Kidney tubule cell (primary cell): ENCODE measurements around the gene DMD.

Experiments
- DNase-seq: peaks from one replicate; pipeline ENCODE4 v3.0.0-alpha.2; 2018; ENCODE audit warnings: low spot score

DMD gene

DNA sequence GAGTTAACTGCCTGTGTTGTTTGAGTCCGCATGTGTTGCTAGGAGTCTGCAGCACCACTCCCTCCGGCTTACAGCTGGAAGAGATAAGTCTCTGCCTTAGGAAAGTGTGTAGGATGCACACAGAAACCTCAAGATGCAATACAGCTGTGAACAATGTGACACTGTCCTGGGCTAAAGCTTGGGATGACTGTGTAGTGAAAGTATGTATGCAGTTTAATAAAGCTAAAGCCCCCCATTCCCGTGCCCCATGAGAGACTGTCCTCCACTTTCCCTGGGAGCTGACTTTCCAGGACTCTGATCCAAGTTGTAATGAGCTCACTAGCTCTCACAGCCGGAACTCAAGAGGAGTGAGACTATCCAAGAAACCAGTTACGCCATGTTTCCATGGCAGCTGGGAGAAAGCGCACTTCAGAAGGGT, 1982.9 kb downstream of the DMD start:
- no peak for DNase-seq

DNA sequence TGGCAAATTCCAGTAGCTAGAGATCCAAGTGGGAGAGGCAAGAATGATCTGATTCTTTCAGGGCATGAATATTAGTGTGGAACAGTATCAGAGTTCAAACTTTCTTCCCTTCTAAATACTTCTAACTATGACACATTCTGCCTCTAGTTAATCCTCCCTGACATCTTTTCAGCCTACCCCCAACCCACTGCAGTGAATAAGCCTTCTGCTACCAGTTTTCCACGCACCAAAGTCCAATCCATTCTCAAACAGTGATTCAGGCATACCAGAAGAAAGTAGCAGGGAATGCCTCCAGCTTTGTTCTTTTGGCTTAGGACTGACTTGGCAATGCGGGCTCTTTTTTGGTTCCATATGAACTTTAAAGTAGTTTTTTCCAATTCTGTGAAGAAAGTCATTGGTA, 1984.1 kb downstream of the DMD start:
- DNase-seq, result peak; percentile 14

DNA sequence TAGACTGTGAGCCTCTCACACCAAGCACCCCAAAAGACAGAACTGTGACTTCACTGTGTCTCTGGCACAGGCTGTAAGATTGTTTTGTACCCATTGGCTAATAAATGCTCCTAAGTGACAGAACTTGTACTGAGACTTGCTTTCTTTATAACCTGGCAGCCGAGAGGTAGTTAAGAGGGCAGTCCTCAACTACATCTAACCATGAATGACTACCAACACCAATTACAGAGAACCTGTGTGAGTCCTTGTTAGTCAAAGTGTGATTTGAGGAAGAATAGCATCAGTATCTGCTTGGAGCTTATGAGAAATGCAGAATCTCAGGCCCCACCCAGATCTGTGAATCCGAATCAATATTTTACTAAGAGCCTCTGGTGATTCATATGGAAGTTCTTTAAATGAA, 1985.5 kb downstream of the DMD start:
- no peak for DNase-seq

DNA sequence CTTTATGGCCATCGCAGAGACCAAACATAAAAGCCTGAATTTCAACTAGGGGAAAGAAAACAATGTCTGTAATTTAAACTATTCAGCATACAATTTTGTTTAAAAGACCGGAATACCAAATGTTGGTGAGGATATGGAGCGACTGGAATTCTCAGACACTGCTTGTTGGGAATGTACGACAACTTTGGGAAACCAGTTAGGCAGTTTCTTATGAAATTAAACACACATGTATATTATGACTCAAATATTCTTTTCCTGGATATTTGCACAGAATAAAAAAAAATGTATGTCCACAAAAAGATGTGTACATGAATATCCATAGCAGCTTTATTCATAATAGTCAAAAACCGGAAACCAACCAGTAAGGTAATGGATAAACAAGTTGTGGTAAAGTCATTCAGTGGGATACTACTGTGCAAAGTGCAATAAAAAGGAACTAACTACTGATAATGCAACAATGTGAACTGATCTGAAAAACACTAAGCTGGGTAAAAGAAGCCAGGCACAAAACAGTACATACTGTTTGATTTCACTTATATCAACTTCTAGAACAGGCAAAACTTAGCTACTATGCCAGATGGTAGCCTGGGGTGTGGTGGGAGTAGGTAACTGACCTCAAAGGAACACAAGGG, 1986.9 kb downstream of the DMD start:
- no peak for DNase-seq

DNA sequence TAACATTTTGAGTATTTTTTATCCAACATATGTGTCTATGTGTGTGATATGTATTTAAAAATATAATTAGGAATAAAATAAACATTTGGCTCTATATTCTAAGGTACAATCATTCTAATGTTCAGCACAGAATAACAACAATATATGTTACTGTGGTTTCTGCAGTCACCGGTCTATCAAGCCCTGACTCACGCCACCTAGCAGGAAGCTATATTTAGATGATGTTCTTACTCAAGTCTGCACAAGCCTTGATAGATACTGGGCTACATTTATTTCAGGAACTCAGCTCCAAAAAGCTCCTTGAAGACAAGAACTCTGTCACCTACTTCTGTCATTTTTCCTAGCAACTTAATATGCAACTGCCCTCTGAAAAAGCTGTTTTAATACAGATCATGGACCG, 1987.5 kb downstream of the DMD start:
- peak; percentile 70 for DNase-seq

DNA sequence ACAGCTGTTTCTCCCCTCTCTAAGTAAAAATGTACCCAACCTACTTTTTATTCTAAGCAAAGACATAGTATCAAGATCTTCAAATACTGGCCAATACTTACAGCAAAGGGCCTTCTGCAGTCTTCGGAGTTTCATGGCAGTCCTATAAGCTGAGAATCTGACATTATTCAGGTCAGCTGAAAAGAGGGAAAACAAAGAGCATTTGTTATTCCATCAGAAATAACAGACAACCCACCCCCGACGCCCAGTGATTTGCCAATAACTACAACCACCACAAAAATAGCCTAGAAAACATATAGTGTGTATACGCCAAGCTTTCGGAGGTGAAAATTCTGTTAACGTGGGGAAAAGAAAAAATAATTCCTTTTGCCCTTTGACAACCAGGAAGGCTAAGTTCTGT, 1988.4 kb downstream of the DMD start:
- DNase-seq, result no peak

DNA sequence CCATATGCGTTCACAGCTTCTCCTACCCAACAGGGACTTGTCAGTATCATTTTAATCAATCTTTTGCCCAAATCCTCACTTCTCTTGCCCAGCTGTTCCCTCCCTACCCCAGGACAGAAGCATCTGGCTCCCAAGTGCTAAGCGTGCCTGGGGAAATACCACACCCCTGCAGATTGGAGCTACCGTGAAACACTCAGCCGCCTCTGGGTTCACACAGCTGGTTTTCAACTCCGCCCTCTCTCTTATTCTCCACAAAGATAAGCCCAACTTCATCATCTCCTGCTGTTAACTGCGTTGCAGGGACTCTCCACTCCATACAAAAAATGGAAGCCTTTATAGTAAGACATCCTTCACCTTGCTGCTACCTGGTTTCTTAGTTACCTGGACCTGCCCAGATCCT, 1992.2 kb downstream of the DMD start:
- no peak for DNase-seq

DNA sequence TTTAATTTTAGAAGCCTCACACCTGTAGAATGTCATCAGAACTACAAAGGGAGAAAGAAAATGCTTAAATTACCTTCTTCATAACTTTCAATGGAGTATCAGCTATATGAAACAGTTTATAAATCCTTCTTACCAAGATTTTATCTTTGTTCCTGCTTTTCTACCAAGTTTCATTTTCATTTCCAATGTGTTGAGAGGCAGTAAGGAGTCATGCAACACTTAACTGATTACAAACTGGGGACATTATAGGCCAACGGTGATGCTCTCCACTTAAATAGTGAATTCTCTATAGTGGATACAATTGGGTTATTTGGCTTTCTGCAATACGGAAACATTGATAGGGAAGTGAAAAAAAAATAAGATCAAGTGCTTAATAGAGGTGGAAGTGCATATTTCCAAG, 1994.3 kb downstream of the DMD start:
- DNase-seq, result no peak

DNA sequence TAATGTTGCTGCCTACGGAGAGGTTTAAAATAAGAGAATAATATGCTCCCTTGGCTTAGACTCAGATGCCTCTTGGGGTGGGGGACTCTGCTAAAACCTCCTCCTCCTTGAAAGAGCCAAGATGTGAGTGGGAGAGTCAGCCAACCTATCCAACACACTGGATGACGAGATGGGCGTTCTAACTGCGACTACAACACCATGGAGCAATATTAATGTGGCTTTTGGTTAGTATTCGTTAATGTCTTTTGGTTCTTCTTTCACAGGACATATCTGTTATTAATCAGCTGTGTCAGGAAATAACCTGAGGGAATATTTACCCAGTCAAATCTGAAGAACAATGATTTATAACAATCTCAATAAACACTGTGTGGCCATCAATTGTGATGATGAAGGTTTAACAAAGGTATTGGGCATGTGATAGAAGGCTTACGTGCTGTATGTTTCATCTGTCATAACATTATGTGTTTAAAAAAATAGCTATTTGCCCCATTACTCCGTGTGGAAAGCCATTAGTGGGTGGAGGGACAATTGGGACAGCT, 1996.0 kb downstream of the DMD start:
- no peak for DNase-seq

DNA sequence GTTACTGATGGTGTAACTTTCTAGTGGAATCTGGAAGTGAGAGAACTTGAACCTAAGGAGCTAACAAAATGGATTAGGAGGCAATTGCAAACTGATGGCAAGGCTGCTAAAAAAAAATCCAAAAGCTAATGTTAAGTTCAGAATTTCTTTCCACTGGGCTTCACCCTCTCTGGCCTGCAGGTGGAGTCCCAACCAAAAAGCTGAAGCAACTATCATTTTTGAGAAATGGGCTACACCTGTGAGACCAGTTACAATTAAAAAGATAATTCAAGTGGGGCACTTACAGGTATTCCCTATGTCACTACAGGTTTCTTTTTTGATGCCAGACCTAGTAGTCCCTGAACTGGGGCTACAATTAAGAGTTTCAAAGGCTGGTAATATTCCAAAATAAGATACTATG, 1997.4 kb downstream of the DMD start:
- peak; percentile 29 for DNase-seq

DNA sequence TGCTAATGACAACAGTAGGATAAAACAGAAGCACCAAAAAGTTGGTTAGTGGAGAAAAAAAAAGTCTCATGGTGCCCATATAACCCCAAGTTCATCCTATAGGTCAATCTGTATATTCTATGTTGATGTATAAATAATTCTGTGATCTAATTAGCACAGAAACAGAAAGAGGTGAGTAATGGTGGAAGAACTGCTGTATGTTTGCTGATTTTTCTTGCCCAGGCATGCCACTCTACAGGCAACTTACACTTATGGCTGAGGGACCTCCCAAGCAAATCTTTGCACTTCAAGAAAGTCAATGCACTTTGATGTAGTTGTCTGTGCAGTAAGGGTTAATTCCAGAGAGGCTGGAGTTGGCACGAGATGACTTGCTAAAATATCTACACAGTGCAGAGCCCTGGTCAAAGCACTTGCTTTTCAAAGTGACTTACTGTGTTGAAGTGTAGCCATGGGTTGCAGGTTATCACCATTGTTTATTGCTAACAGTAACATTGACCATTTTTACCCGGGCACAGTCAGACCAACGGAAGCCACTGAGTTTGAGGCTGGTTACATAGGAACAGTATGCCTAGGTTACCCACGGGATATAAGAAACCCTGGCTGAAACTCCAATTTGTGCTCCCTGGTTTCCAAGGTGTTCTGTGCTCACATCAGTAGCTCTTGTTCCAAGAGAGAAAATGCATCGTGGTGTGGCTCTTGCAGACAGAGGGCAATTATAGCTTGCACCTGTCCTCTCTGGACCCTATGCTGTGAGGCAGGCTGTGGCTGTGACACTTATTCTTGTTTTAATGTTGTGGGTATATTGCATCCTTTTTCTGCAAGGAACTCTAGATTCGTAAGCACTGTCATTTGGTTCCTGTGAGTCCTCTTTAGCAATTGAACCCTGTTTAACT, 1998.2 kb downstream of the DMD start:
- DNase-seq, result no peak

DNA sequence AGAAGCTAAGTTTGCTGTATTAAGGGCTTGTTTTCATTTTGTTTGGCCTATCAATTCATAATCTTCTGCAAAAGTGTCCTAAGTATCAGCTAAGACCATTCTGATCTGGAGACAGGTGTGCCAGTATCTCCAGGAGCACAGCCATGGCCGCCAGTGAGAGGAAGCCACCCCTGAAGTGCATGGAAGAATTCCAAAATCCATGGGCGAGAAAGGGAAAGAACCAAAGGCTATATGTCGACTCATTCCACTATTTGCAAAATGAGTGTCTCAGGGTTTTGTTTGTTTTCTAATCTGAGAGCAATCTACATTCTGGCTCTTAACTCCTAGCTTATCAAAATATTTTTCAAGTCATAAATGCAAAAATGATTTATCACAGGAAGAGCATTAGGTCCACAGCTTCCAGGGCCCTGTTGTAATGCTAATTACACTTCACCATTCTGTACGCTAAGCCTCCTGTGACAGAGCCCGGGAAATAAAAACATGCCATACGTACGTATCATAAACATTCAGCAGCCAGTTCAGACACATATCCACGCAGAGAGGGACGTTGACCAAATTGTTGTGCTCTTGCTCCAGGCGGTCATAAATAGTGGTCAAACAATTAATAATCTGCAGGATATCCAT, 2002.2 kb downstream of the DMD start:
- no peak for DNase-seq

DNA sequence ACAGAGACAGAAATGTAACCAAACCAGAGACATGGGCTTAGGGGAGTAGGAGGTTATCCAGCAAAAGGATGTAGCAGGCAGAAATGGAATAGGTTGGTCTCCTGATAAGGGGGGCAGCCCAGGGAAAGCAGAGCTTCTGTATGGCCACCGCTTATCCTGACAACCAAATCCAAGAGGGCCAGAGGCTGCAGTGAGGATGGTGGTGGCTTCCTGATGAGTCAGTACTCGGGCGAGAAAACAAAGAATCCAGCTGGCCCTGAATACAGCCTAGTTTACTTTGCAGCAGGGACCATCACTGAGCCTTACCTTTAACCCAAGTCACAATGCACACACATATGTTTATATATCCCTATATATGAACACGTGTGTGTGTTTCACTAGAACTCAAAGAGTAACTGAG, 2009.8 kb downstream of the DMD start:
- DNase-seq, result no peak

DNA sequence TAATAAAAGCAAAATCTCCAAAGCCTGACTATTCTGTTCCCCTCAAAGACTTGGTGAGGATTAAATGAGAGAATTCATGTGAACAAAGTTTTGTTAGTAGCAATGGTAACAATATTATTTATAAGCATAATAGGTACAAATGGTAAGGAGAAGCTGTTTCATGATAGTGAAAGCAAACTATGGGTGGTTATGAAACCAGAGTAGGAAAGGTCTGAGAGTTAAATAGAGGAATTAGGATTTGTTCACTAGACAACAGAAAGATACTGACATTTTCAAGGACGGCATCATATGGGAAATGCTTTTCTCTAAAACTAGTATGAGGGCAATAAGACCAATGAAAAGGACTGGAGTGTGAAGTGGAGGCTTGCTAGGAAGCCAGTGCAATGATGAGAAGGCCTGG, 2010.9 kb downstream of the DMD start:
- DNase-seq, result no peak

DNA sequence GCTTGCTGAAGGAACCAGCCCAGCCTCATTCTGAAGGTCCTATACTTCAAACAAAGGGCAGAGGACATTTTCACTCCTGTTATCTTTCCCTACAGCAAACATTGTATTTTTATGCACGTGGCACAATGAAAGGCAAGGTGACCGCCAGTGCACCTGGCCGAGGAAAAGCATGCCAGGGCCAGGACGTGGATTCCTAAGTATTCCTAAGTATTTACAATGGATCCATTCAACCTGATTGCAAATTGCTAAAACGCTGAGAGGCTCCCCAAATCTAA, 2011.6 kb downstream of the DMD start:
- no peak for DNase-seq

DNA sequence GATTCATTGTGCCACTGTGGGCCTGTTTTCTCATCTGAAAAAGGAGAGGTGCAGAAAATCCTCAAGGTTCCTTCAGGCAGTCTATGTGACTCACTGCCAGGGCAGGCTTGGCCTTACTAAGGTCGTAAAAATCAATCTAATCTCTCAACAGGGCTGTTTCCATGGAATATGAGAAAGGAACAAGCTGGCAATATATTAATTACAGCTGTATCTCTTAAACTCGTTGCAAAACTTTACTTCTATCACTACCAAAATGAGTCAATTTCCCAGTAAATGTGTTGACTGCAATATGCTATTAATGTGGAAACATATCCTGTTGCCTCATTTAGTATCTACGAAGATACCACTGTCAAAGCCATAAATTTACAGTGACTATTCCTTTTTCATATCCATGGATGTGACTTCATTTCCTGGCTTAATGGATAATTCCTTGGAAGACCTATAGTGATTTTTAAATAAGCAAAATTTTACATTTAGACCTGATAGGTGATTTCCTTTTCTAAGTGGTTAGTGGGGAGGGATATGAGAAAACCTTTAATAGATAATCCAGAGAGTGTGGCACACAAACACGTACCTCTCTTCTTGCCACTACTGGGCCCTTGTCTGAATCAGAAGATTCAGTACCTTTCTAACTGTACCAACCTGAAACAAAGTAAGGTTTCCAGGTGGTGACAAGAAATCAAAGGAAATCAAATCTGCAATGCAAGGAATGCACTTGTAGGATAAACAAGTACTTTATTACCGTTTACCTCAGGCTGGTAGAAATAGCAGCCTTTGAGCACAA, 2012.1 kb downstream of the DMD start:
- no peak for DNase-seq

DNA sequence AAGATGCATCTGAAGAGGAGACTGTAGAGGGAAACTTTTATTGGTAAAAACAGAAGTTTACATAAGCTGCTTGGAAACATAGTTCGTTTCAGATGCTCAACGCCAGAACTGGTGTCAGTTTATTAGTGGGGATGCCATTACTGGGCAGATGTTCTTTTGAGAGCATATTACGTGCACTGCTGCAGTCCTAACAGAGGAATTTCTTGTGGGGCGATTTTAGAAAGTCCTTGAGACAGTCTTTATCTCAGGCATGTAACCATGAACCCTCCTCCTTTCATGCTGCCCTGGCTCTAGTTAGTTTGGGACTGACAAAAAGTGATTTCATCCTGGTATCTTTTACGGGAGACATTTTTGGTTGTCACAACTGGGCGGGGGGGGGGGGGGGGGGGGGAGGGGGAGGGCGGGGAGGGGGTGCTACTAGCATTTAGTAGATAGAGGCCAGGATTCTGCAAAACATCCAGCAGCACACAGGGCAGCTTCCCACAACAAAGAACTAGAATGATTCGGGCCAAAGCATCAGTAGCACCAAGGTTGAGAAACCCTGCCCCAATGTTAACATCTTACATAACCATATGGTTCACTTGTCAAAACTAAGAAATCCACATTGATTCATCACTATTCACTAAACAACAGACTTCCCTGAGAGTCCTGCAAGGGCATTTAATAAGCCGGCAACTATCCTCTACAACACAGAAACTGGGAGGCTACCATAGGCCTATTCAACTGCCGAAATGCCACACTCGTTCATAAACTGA, 2021.0 kb downstream of the DMD start:
- DNase-seq, result no peak

DNA sequence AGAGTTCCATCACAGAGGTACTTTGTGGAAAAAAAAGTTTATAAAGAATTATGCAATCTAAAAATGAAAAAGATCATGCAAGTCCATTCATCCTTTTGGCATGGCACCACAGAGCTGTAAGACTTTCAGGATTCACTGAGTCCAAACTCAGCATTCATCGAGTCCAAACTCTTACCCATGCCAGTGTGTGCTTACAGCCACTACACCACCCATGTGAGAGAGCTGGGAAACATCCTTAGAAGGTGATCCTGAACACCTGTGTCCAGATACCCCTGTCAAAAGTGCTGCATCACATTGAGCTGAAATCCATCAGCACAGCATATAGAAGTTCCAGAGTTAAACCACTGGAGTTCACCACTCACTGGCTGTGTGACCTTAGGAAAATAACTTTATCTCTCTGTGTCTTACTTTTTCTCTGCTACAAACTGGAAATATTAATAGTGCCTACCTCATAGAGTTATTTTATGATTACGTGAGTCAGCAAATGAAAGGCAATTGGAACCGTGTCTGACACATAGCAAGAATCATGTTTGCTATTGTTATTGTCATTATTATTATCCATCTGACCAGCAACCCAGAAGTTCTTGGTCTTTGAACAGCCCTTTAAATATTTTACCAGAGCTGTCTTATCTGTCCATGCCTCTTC, 2024.5 kb downstream of the DMD start:
- DNase-seq, result no peak

DNA sequence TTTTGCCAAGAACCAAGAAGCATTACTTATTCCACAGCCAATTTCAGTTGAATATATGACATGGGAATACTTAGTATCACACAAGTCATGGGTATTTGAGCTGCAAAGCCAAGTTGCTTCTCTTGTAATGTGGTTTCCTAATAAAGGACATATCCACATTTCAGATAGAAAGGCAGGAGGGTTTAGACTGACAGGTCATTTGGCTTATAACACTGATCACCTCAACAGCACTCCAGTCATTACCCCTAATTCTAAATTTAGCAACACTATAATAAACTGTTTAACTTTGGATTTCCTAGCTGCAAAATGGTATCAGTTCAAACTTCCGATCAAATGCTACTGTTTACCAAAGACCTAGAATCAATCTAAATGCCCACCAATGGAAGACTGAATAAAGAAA, 2025.5 kb downstream of the DMD start:
- no peak for DNase-seq

DNA sequence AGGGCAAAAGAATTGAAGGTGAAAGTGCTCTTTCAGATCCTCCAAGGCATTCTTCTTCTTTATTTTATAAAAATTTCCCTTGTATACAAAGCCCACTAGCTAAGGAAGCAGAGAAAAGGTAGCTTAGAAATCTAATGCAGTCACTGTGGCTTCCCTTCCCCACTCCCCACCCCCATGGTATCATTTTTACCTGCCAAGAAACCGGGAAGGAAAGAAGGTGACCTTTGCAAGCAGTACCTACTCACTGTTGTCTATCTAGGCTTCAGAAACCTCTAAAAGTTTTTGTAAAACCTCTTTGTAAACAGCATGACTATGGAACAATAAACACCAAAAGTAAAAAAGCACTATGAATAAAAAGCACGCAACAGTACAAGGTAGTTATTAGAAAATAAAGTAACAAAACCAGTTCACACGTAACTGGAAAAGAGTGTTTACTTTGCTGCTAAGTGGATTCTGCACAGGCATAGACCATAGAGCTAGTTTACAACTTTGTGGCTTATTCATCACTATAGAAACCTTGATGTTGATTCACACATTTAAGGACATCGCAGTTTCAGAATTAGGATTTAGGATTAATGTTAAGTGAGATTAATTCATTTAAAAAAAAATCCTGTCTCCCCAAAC, 2029.9 kb downstream of the DMD start:
- DNase-seq, result no peak

DNA sequence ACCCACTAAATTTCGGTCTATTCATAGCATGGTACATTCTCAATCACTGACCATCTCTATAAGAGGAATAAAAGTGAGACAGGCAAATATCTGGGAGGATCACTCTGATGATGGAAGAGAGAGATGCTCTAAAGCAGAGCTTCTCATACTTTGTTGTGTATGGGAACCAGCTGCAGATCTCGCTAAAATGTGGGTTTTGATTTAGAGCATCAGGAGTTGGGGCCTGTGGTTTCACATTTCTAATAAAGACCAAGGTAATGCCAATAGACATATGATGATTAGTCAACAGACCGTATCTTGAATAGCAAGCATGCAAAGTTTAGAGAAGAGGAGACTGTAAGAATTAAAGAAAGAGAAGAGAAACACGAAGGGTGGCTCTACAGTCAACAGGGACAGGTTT, 2032.1 kb downstream of the DMD start:
- no peak for DNase-seq
